Measurements from ENCODE around the gene IFITM1. TPM values are rescaled to one million over a fixed set of nuclear protein-coding genes. Genes with fewer than 3 reads are reported as not detected.
"Not testable (repeated sequence)": the region's sequence is repeated elsewhere in the genome, so short reads cannot be mapped to it uniquely, and the experiment has no call there.

The IFITM1 gene
- total RNA-seq, 1 donor from 2014 or later, result 21.2 TPM

- intact Hi-C loops (cut with micrococcal nuclease), result no loop called here
- no peak for TF ChIP-seq CTCF (IDR thresholded peaks at IDR 0.05)
- Mint-ChIP-seq H3K36me3 (ENCODE audit: low read depth) (peaks cover 3% of the 10 kb centered on the region), H3K4me3 (no peak overlapping the region), H3K27me3 (no peaks in the 10 kb centered on the region), H3K9me3 (no peaks in the 10 kb centered on the region), H3K4me1 (peaks cover 45% of the 10 kb centered on the region), H3K27ac (no peak overlapping the region)
- DNase-seq (no peak), ATAC-seq (ENCODE audit: low read depth) (no peak)
- POLR2A ChIA-PET, result interaction anchor here (0.8 to 4.2 kb wide), 6 partner anchors 23 to 53 kb away, joined by 3 to 31 read pairs (median 7); no protein-coding TSS in a partner anchor
- CTCF ChIA-PET, result interaction anchor here (0.8 to 3.2 kb wide), 3 partner anchors 28 to 66 kb away, joined by 3 to 25 read pairs (median 5); no protein-coding TSS in a partner anchor
Measured at GRCh38 chr11:304061-304506, 9.8 kb upstream of the IFITM1 start.

GRCh38 chr11:304915-305843, 8.7 kb upstream of the IFITM1 start:
- ChIA-PET POLR2A (interaction anchor here (0.6 to 4.2 kb wide), 12 partner anchors 11 to 506 kb away, joined by 3 to 31 read pairs (median 3); no protein-coding TSS in a partner anchor), CTCF (interaction anchor here (0.7 to 3.2 kb wide), 11 partner anchors 12 to 91 kb away, joined by 3 to 27 read pairs (median 4); no protein-coding TSS in a partner anchor)
- Mint-ChIP-seq H3K4me1 (peaks cover 55% of the 10 kb centered on the region), H3K36me3 (ENCODE audit: low read depth) (peaks cover 3% of the 10 kb centered on the region), H3K4me3 (no peak overlapping the region), H3K9me3 (no peaks in the 10 kb centered on the region), H3K27ac (peak overlapping the region; percentile 35), H3K27me3 (no peaks in the 10 kb centered on the region)
- ATAC-seq (ENCODE audit: low read depth) (peak; percentile 28), DNase-seq (no peak)
- TF ChIP-seq CTCF (IDR thresholded peaks at IDR 0.05), result no peak
- intact Hi-C loops (cut with micrococcal nuclease), result loop anchor here (1.0 to 5.0 kb wide), 3 partner anchors 51 to 212 kb away; partner anchors contain the start of gene PTDSS2

GRCh38 chr11:305844-306211, 8.0 kb upstream of the IFITM1 start:
- no peak for TF ChIP-seq CTCF (IDR thresholded peaks at IDR 0.05)
- Mint-ChIP-seq H3K9me3 (no peaks in the 10 kb centered on the region), H3K4me3 (no peak overlapping the region), H3K27me3 (no peaks in the 10 kb centered on the region), H3K36me3 (ENCODE audit: low read depth) (peaks cover 3% of the 10 kb centered on the region), H3K4me1 (peaks cover 52% of the 10 kb centered on the region), H3K27ac (peak overlapping the region; percentile 26)
- intact Hi-C loops (cut with micrococcal nuclease), result loop anchor here (1.0 to 5.0 kb wide), 3 partner anchors 50 to 211 kb away; partner anchors contain the start of gene PTDSS2
- DNase-seq, result no peak
- ATAC-seq (ENCODE audit: low read depth), result no peak
- CTCF ChIA-PET, result interaction anchor here (0.8 to 3.2 kb wide), 9 partner anchors 11 to 91 kb away, joined by 3 to 27 read pairs (median 5); no protein-coding TSS in a partner anchor
- POLR2A ChIA-PET, result interaction anchor here (0.6 to 4.2 kb wide), 7 partner anchors 12 to 505 kb away, joined by 3 to 31 read pairs (median 4); no protein-coding TSS in a partner anchor

- H3K4me3 Mint-ChIP-seq, result no peak overlapping the region
- TF ChIP-seq CTCF (IDR thresholded peaks at IDR 0.05), result no peak
- peak overlapping the region; percentile 68 for H3K27ac Mint-ChIP-seq
- ChIA-PET CTCF (interaction anchor here (1.7 to 3.2 kb wide), 4 partner anchors 10 to 55 kb away, joined by 3 to 27 read pairs (median 18); no protein-coding TSS in a partner anchor), POLR2A (interaction anchor here (1.3 to 4.2 kb wide), 9 partner anchors 10 to 56 kb away, joined by 3 to 31 read pairs (median 6); partner anchors contain the start of gene PGGHG)
- ATAC-seq (ENCODE audit: low read depth), result no peak
- peaks cover 3% of the 10 kb centered on the region for H3K36me3 Mint-ChIP-seq (ENCODE audit: low read depth)
- no peak for DNase-seq
- no peaks in the 10 kb centered on the region for H3K9me3 Mint-ChIP-seq
- intact Hi-C loops (cut with micrococcal nuclease), result loop anchor here (5.0 kb wide), 2 partner anchors 145 to 210 kb away; partner anchors contain the start of gene PTDSS2
- no peaks in the 10 kb centered on the region for H3K27me3 Mint-ChIP-seq
- peaks cover 52% of the 10 kb centered on the region for H3K4me1 Mint-ChIP-seq
Measured at GRCh38 chr11:306645-307371, 7.0 kb upstream of the IFITM1 start.

- not testable (repeated sequence) for H3K27me3 Mint-ChIP-seq; H3K36me3 Mint-ChIP-seq (ENCODE audit: low read depth); DNase-seq; H3K9me3 Mint-ChIP-seq
- Mint-ChIP-seq H3K4me1 (peaks cover 56% of the 10 kb centered on the region), H3K27ac (peak within 1 kb of the TSS; percentile 98), H3K4me3 (peak within 1 kb of the TSS; percentile 99)
- ATAC-seq (ENCODE audit: low read depth), result peak; percentile 25
- POLR2A ChIA-PET, result interaction anchor here (0.7 to 3.2 kb wide), 9 partner anchors 9 to 101 kb away, joined by 3 to 15 read pairs (median 6); partner anchors contain the start of genes BET1L, PGGHG and RIC8A
- intact Hi-C loops (cut with micrococcal nuclease), result loop anchor here (1.0 to 5.0 kb wide), 5 partner anchors 39 to 209 kb away; partner anchors contain the start of genes BET1L, PSMD13, PTDSS2 and RIC8A
- CTCF ChIA-PET, result interaction anchor here (1.1 to 2.9 kb wide), 3 partner anchors 9 to 22 kb away, joined by 3 to 27 read pairs (median 5); no protein-coding TSS in a partner anchor
Measured at GRCh38 chr11:307766-308708, 5.8 kb upstream of the IFITM1 start, which contains the start of gene IFITM2. IFITM2 (plus strand) TSS chr11:307816; CDS start chr11:308193, 377 bp downstream.

Measured in activated B cell treated with CpG ODN at 0.5 μM for 24 hours (primary cell).